Uterus (tissue), 2 donors: ENCODE data around the gene KIAA1755.
"Not testable (repeated sequence)": the region's sequence is repeated elsewhere in the genome, so short reads cannot be mapped to it uniquely, and the experiment has no call there.

ENCODE experiments used
- POLR2A ChIP-seq, 2 donors: fragments of 450-650 bp; IDR thresholded peaks; one replicate each; pipeline ENCODE4 v1.6.1; 2016; ENCODE audit warnings: antibody characterized with exemption in 2 of 2, mild to moderate bottlenecking in 1 of 2, moderate library complexity in 1 of 2
- TF ChIP-seq, protein P1 (sequence below), 4 experiments: fragments of 200-600 bp in 2 of 4; fragments of 450-650 bp in 2 of 4; sonication (generic) in 2 of 4; IDR thresholded peaks; one replicate each; pipeline ENCODE4 v1.5.1; 2016 to 2019; ENCODE audit warnings: antibody characterized with exemption in 4 of 4, mild to moderate bottlenecking in 2 of 4, moderate library complexity in 1 of 4

DNA sequence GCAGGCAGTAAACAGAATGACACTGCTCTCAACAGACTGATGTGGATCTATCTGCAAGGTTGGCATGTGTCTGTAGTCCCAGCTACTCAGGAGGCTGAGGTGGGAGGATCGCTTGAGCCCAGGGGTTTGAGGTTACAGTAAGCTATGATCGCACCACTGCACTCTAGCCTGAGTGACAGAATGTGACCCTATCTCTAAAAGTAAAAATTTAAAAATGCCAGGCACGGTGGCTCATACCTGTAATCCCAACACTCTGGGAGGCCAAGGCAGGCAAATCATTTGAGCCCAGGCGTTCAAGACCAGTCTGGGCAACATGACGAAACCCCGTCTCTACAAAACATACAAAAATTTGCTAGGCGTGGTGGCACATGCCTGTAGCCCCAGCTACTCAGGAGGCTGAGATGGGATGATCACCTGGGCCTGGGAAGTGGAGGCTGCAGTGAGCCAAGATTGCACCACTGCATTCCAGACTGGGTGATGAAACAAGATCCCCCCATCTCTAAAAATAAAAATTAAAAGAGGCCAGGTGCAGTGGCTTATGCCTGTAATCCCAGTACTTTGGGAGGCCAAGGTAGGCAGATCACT is 23.6 kb upstream of the KIAA1755 start:
- TF ChIP-seq, protein P1, sequence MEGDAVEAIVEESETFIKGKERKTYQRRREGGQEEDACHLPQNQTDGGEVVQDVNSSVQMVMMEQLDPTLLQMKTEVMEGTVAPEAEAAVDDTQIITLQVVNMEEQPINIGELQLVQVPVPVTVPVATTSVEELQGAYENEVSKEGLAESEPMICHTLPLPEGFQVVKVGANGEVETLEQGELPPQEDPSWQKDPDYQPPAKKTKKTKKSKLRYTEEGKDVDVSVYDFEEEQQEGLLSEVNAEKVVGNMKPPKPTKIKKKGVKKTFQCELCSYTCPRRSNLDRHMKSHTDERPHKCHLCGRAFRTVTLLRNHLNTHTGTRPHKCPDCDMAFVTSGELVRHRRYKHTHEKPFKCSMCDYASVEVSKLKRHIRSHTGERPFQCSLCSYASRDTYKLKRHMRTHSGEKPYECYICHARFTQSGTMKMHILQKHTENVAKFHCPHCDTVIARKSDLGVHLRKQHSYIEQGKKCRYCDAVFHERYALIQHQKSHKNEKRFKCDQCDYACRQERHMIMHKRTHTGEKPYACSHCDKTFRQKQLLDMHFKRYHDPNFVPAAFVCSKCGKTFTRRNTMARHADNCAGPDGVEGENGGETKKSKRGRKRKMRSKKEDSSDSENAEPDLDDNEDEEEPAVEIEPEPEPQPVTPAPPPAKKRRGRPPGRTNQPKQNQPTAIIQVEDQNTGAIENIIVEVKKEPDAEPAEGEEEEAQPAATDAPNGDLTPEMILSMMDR (IDR thresholded peaks at IDR 0.05) = not testable (repeated sequence)
- TF ChIP-seq POLR2A (IDR thresholded peaks at IDR 0.05) = not testable (repeated sequence)
